OCI-LY7 (cell line): ENCODE data around the gene FAM169A.

Experiments
- EZH2phosphoT487 ChIP-seq: fragments of 200-600 bp; sonication (generic); IDR thresholded peaks from 2 replicates; pipeline ENCODE4 v1.6.1; 2018; ENCODE audit warnings: low read depth, borderline replicate concordance, mild to moderate bottlenecking, mixed run types, antibody characterized with exemption, low read length, moderate library complexity, mixed read lengths
- TF ChIP-seq, protein P1 (sequence below): fragments of 200-600 bp; sonication (generic); conservative IDR thresholded peaks from 2 replicates; pipeline ENCODE4 v1.5.1; 2014; ENCODE audit warnings: mild to moderate bottlenecking, antibody characterized with exemption, low read length, moderate library complexity, mixed read lengths

DNA sequence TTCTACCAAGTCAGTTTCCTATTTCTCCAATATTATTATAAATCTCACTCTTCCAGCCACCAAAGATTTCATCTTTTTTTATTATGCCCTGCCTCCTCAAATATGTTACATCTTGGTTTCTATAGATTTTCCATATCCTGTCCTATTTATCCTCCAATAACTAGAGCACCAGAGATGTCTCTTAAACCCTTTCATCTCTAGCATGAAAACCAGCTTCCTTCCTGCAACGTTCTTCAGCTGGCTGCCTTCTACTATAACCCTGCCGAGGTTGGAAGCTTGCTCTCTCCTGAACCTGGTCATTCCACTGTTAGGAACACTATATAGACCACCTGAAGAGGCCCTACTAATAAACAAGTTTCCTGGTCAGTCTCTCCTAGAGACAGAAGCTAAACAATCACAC lies 27.9 kb downstream of the FAM169A start:
- TF ChIP-seq, protein P1, sequence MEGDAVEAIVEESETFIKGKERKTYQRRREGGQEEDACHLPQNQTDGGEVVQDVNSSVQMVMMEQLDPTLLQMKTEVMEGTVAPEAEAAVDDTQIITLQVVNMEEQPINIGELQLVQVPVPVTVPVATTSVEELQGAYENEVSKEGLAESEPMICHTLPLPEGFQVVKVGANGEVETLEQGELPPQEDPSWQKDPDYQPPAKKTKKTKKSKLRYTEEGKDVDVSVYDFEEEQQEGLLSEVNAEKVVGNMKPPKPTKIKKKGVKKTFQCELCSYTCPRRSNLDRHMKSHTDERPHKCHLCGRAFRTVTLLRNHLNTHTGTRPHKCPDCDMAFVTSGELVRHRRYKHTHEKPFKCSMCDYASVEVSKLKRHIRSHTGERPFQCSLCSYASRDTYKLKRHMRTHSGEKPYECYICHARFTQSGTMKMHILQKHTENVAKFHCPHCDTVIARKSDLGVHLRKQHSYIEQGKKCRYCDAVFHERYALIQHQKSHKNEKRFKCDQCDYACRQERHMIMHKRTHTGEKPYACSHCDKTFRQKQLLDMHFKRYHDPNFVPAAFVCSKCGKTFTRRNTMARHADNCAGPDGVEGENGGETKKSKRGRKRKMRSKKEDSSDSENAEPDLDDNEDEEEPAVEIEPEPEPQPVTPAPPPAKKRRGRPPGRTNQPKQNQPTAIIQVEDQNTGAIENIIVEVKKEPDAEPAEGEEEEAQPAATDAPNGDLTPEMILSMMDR: no peak
- no peak for TF ChIP-seq EZH2phosphoT487
